HEK293T (cell line): ENCODE results near the gene PITPNB.

ENCODE experiments used
- CTCF ChIA-PET: fragments of 350-600 bp; formaldehyde crosslinking; extraction: SDS; loops from one replicate; lab custom pipeline; 2021; ENCODE audit warnings: antibody characterized with exemption, inconsistent platforms; lab: Yijun Ruan, JAX
- POLR2A ChIA-PET: fragments of 350-600 bp; formaldehyde crosslinking; extraction: SDS; loops from one replicate; lab custom pipeline; 2020; ENCODE audit warnings: antibody characterized with exemption, inconsistent platforms; lab: Yijun Ruan, JAX
- DNase-seq: peaks from one replicate; pipeline ENCODE4 v3.0.0; 2012; ENCODE audit warnings: mixed read lengths; ENCODE audit errors: extremely low spot score
- ARNT ChIP-seq: fragments of 450-650 bp; IDR thresholded peaks from 2 replicates; pipeline ENCODE4 v1.6.1; 2017; ENCODE audit warnings: mild to moderate bottlenecking
- BHLHE40 ChIP-seq: fragments of 450-650 bp; IDR thresholded peaks from 2 replicates; pipeline ENCODE4 v1.6.1; 2016; ENCODE audit warnings: mild to moderate bottlenecking, moderate library complexity, borderline replicate concordance
- CTBP1 ChIP-seq: fragments of 450-650 bp; IDR thresholded peaks from 2 replicates; pipeline ENCODE4 v1.6.1; 2016; ENCODE audit warnings: borderline replicate concordance
- ELF4 ChIP-seq: fragments of 450-650 bp; IDR thresholded peaks from 2 replicates; pipeline ENCODE4 v1.6.1; 2017; ENCODE audit warnings: antibody characterized with exemption
- FOXA1 ChIP-seq: fragments of 450-650 bp; IDR thresholded peaks from 2 replicates; pipeline ENCODE4 v1.6.1; 2016; ENCODE audit warnings: mild to moderate bottlenecking
- FOXK2 ChIP-seq: fragments of 450-650 bp; IDR thresholded peaks from 2 replicates; pipeline ENCODE4 v1.6.1; 2016; ENCODE audit warnings: mild to moderate bottlenecking
- FOXM1 ChIP-seq: fragments of 450-650 bp; IDR thresholded peaks from 2 replicates; pipeline ENCODE4 v1.6.1; 2017; ENCODE audit warnings: mild to moderate bottlenecking, borderline replicate concordance
- HDGF ChIP-seq: fragments of 450-650 bp; IDR thresholded peaks from 2 replicates; pipeline ENCODE4 v1.6.1; 2017; ENCODE audit warnings: antibody characterized with exemption, borderline replicate concordance
- L3MBTL2 ChIP-seq: fragments of 450-650 bp; conservative IDR thresholded peaks from 2 replicates; pipeline ENCODE4 v1.6.1; 2016; ENCODE audit warnings: mild to moderate bottlenecking
- LEF1 ChIP-seq: fragments of 450-650 bp; IDR thresholded peaks from 2 replicates; pipeline ENCODE4 v1.6.1; 2017; ENCODE audit warnings: mild to moderate bottlenecking, borderline replicate concordance
- NFRKB ChIP-seq: fragments of 450-650 bp; IDR thresholded peaks from 2 replicates; pipeline ENCODE4 v1.6.1; 2016; ENCODE audit warnings: mild to moderate bottlenecking, moderate library complexity
- SP1 ChIP-seq: fragments of 450-650 bp; IDR thresholded peaks from 2 replicates; pipeline ENCODE4 v1.6.1; 2017
- SUZ12 ChIP-seq: fragments of 450-650 bp; IDR thresholded peaks from 2 replicates; pipeline ENCODE4 v1.6.1; 2016; ENCODE audit warnings: mild to moderate bottlenecking
- TARDBP ChIP-seq: fragments of 450-650 bp; IDR thresholded peaks from 2 replicates; pipeline ENCODE4 v1.6.1; 2016
- ZNF384 ChIP-seq: fragments of 450-650 bp; IDR thresholded peaks from 2 replicates; pipeline ENCODE4 v1.6.1; 2016
- TF ChIP-seq, protein P1 (sequence below): fragments of 450-650 bp; IDR thresholded peaks from 2 replicates; pipeline ENCODE4 v1.6.1; 2016

The PITPNB gene

DNA sequence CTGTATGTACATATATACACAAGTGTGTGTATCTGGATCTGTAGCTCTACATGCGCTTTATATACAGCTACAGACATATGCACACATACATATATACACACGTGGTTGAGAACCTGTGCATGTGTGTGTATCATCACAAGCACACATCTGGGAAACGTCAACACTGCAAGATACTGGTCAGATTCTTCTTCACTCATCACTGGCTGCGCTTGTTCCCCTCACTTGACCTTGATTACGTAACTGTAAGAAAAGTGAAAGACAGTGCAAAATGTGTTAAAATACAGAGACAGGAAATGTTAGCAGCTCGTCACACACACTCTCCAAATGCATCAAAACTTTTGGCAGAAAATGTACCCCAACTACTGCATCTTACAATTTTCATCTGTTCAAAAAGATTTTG lies 65.6 kb downstream of the PITPNB start:
- ChIA-PET CTCF (interaction anchor here (1.0 kb wide), 1 partner anchor 137 kb away, joined by 4 read pairs; no protein-coding TSS in a partner anchor), POLR2A (no interaction called here)
- TF ChIP-seq TARDBP (no peak), CTBP1 (no peak), BHLHE40 (no peak), FOXM1 (no peak), HDGF (no peak)
- DNase-seq = no peak

DNA sequence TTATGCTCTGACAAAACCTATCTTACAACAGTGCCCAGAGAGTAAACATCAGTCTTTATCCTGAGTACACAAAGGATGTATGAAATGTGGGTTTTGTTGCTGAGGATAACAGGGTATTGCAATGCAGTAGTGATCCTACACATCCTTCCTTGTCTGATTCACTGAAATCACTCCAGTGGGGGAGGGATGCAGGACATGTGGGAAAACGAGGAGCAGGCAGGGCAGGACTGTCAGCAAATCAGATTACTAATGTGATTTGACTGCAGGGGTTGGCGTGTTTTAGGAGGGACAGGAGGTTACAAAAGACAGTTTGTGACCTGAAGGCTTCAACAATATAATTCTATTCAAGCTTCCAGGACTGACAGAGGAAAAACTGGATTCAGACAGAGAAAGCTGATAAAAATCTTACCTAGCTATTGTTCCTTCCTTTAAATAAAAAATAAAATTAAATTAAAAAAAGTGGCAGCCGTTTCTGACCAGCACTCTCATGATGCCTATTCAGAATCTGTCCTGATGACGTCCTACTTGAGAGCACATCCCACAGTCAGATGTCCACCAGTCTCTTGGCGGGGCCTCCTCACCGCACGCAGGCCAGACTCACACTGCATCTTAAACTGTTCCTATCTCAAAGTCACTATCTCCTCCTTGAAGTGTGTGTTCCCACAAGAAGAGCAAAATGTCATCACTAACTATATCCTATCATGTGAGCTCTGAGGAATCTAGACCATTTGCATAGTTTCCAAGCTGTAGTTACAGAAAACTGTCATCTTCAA lies 66.9 kb downstream of the PITPNB start:
- DNase-seq = no peak
- CTCF ChIA-PET = no interaction called here
- TF ChIP-seq BHLHE40 = no peak
- TF ChIP-seq FOXA1 = no peak
- no peak for TF ChIP-seq SUZ12
- no peak for TF ChIP-seq FOXK2
- TF ChIP-seq ARNT = no peak
- TF ChIP-seq, protein P1, sequence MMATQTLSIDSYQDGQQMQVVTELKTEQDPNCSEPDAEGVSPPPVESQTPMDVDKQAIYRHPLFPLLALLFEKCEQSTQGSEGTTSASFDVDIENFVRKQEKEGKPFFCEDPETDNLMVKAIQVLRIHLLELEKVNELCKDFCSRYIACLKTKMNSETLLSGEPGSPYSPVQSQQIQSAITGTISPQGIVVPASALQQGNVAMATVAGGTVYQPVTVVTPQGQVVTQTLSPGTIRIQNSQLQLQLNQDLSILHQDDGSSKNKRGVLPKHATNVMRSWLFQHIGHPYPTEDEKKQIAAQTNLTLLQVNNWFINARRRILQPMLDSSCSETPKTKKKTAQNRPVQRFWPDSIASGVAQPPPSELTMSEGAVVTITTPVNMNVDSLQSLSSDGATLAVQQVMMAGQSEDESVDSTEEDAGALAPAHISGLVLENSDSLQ = no peak
- TF ChIP-seq SP1 = no peak
- TF ChIP-seq FOXM1 = no peak
- no peak for TF ChIP-seq ZNF384
- TF ChIP-seq ELF4 = no peak
- TF ChIP-seq HDGF = no peak
- no peak for TF ChIP-seq LEF1
- no peak for TF ChIP-seq TARDBP
- TF ChIP-seq CTBP1 = no peak
- TF ChIP-seq NFRKB = no peak
- TF ChIP-seq L3MBTL2 = no peak
- POLR2A ChIA-PET = interaction anchor here (0.6 kb wide), 1 partner anchor 148 kb away, joined by 3 read pairs; no protein-coding TSS in a partner anchor

- DNase-seq = no peak
- POLR2A ChIA-PET = no interaction called here
- TF ChIP-seq TARDBP (no peak), ARNT (no peak), ZNF384 (no peak), ELF4 (no peak), BHLHE40 (no peak), L3MBTL2 (no peak), FOXM1 (no peak), SP1 (no peak), CTBP1 (no peak), FOXA1 (no peak)
- TF ChIP-seq, protein P1 = no peak
- CTCF ChIA-PET = no interaction called here
Measured at GRCh38 chr22:27850000-27850521, 69.0 kb downstream of the PITPNB start.

- DNase-seq = no peak
- POLR2A ChIA-PET = no interaction called here
- TF ChIP-seq FOXA1 = no peak
- TF ChIP-seq FOXM1 = no peak
- TF ChIP-seq, protein P1 = no peak
- TF ChIP-seq ZNF384 = no peak
- no peak for TF ChIP-seq LEF1
- TF ChIP-seq L3MBTL2 = no peak
- TF ChIP-seq ELF4 = no peak
- CTCF ChIA-PET = no interaction called here
Measured at GRCh38 chr22:27848005-27848404, 71.1 kb downstream of the PITPNB start.

DNA sequence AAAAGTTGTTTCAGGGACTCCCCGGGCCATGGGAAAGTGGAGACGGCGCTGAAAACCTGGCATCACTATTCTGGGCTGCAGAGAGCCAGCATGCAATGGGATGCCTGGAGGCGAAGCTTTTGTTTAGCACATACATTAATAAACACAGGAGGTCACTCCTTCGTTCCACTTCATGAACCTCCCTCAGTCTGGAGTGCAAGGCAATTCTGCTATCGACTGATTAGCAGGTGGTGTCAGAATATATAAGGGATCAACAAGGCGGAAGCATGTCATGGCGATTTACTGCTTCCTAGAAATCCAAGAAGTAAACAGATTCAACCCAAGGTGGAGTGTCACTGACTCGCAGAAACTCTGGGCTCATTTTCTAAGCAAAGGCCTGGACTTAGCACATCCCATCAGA lies 72.1 kb downstream of the PITPNB start:
- DNase-seq = no peak
- ChIA-PET POLR2A (no interaction called here), CTCF (no interaction called here)
- no peak for TF ChIP-seq ARNT
- TF ChIP-seq TARDBP = no peak
- TF ChIP-seq ZNF384 = no peak
- no peak for TF ChIP-seq LEF1

DNA sequence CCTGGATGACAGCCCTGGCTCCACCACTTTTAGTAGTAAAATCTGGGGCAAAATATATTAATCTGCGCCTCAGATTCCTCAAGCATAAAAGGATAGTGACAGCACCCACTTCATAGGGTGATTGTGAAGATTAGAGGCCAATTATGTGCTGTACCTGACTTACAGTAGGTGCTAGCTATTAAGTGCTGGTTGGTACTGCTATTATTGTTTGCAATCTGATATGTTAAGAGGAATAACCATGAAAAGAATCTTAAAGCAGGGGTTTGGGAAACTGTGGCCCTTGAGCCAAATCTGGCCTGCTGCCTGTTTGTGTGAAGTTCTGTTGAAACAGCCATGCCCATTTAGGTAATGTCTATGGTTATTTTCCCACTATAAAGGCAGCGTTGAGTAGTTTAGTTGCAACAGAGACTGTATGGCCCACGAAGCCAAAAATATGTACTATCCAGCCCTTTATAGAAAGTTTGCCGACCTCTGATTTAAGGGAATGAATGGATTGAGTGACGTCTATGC lies 72.8 kb downstream of the PITPNB start:
- CTCF ChIA-PET = no interaction called here
- TF ChIP-seq, protein P1 = no peak
- TF ChIP-seq SP1 (no peak), ZNF384 (no peak), ELF4 (no peak), NFRKB (no peak), FOXA1 (no peak), HDGF (no peak), LEF1 (no peak), TARDBP (no peak), CTBP1 (no peak), L3MBTL2 (no peak), SUZ12 (no peak), FOXK2 (no peak), FOXM1 (no peak)
- no peak for DNase-seq
- POLR2A ChIA-PET = no interaction called here
